GM12878 (cell line): ENCODE results near the gene CDC25C. TPM values are rescaled to one million over a fixed set of nuclear protein-coding genes. Genes with fewer than 3 reads are reported as not detected.

Experiments used
- ATAC-seq: fragments of 200-7000 bp; cut with Tn5 transposase; 3 replicates; pipeline ENCODE4 v1.9.1; 2020; ENCODE audit warnings: mild to moderate bottlenecking, moderate library complexity
- BruUV-seq: library from RNA; stranded (reverse); fragments of 400-500 nt; replicated peaks from 2 replicates; lab custom pipeline; 2021; lab: Mats Ljungman, UMichigan
- CTCF ChIA-PET: fragments of 300-600 bp; sonication (Branson Sonifier 250); formaldehyde crosslinking; extraction: SDS; loops from one replicate; lab custom pipeline; 2021; ENCODE audit warnings: inconsistent platforms; lab: Yijun Ruan, JAX
- POLR2A ChIA-PET: fragments of 350-600 bp; formaldehyde crosslinking; extraction: SDS; loops from one replicate; lab custom pipeline; 2021; ENCODE audit warnings: inconsistent platforms; lab: Charles Lee
- RAD21 ChIA-PET: fragments of 300-600 bp; sonication (Branson Sonifier 250); formaldehyde crosslinking; loops from one replicate; lab custom pipeline; 2023; ENCODE audit warnings: antibody characterized with exemption; ENCODE audit not compliant: unreplicated experiment; lab: Charles Lee
- SMC1A ChIA-PET: fragments of 300-600 bp; sonication (Branson Sonifier 250); formaldehyde crosslinking; loops from one replicate; lab custom pipeline; 2023; ENCODE audit not compliant: unreplicated experiment, uncharacterized antibody; lab: Charles Lee
- DNase-seq: peaks from one replicate; pipeline ENCODE4 v3.0.0-alpha.2; 2011; ENCODE audit warnings: low read depth, low spot score
- FAIRE-seq: peaks from 3 replicates; lab custom pipeline; 2011; peaks lifted over from hg19 to GRCh38; lab: Jason Lieb, UNC
- H2AFZ ChIP-seq: 2 replicates; pipeline ENCODE4 v1.6.0; 2011; ENCODE audit warnings: low read depth, low read length, control low read depth; ENCODE audit not compliant: control insufficient read depth
- H3K27ac ChIP-seq: 2 replicates; pipeline ENCODE4 v1.5.1; 2011; ENCODE audit warnings: control low read depth; ENCODE audit not compliant: control insufficient read depth, insufficient read depth
- H3K27me3 ChIP-seq, 2 experiments: replicated peaks in 1 of 2; 2 replicates each; pipeline versions ENCODE4 v1.6.0 to v1.6.1; 2011; ENCODE audit warnings: low read length in 1 of 2; ENCODE audit not compliant: control insufficient read depth in 2 of 2, insufficient read depth in 2 of 2
- H3K36me3 ChIP-seq, 2 experiments: 2 replicates each; pipeline ENCODE4 v1.5.1; 2011; ENCODE audit warnings: low read length in 1 of 2; ENCODE audit not compliant: control insufficient read depth in 2 of 2, insufficient read depth in 2 of 2
- H3K4me1 ChIP-seq: 2 replicates; pipeline ENCODE4 v1.6.1; 2011; ENCODE audit warnings: mild to moderate bottlenecking, low read length, moderate library complexity, mixed read lengths; ENCODE audit not compliant: control insufficient read depth, insufficient read depth
- H3K4me2 ChIP-seq: 2 replicates; pipeline ENCODE4 v1.6.0; 2011; ENCODE audit warnings: control low read depth; ENCODE audit not compliant: control insufficient read depth, insufficient read depth
- H3K4me3 ChIP-seq: fragments of 200-600 bp; sonication (generic); 2 replicates; pipeline ENCODE4 v1.5.1; 2016
- H3K79me2 ChIP-seq: 2 replicates; pipeline ENCODE4 v1.6.0; 2011; ENCODE audit warnings: low read length; ENCODE audit not compliant: control insufficient read depth, insufficient read depth
- H3K9ac ChIP-seq: 2 replicates; pipeline ENCODE4 v1.8.0; 2011; ENCODE audit warnings: low read length, control low read depth, mixed read lengths; ENCODE audit not compliant: control insufficient read depth, insufficient read depth
- H3K9me3 ChIP-seq: replicated peaks from 3 replicates; pipeline ENCODE4 v1.5.1; 2011; ENCODE audit warnings: mild to moderate bottlenecking, low read length; ENCODE audit not compliant: control insufficient read depth, insufficient read depth
- H4K20me1 ChIP-seq: 2 replicates; pipeline ENCODE4 v1.6.0; 2011; ENCODE audit not compliant: control insufficient read depth, insufficient read depth
- CEBPZ ChIP-seq: fragments of 150-350 bp; IDR thresholded peaks from 2 replicates; pipeline ENCODE4 v1.6.1; 2016; ENCODE audit warnings: low read depth, low read length
- CHD1 ChIP-seq: IDR thresholded peaks from 2 replicates; pipeline ENCODE4 v1.6.1; 2012; ENCODE audit warnings: low read depth, low read length, improper control_type of control experiment
- CHD4 ChIP-seq: fragments of 200-600 bp; sonication (generic); IDR thresholded peaks from 2 replicates; pipeline ENCODE4 v1.6.1; 2016; ENCODE audit warnings: mild to moderate bottlenecking
- KLF5 ChIP-seq: fragments of 450-650 bp; IDR thresholded peaks from 2 replicates; pipeline ENCODE4 v1.6.1; 2014; ENCODE audit warnings: mild to moderate bottlenecking; ENCODE audit not compliant: partially characterized antibody
- PAX8 ChIP-seq: fragments of 450-650 bp; IDR thresholded peaks from 2 replicates; pipeline ENCODE4 v1.6.1; 2017; ENCODE audit warnings: mild to moderate bottlenecking, moderate library complexity
- RCOR1 ChIP-seq: conservative IDR thresholded peaks from 2 replicates; pipeline ENCODE4 v1.6.1; 2012; ENCODE audit warnings: low read depth, low read length, improper control_type of control experiment
- ZBED1 ChIP-seq: IDR thresholded peaks from 2 replicates; pipeline ENCODE4 v1.6.1; 2016; ENCODE audit warnings: borderline replicate concordance
- ZNF207 ChIP-seq: fragments of 450-650 bp; IDR thresholded peaks from 2 replicates; pipeline ENCODE4 v1.6.1; 2014; ENCODE audit warnings: antibody characterized with exemption, mild to moderate bottlenecking, borderline replicate concordance
- WGBS: methylation state at CpG from one replicate; pipeline ENCODE4 v1.1.6; 2016; ENCODE audit warnings: low lambda C conversion rate; ENCODE audit not compliant: insufficient replicate concordance, insufficient coverage; ENCODE audit errors: missing lambda C conversion rate; 5-methylcytosine and 5-hydroxymethylcytosine counted together
- in situ Hi-C: fragments of 300-500 bp; cut with MboI; formaldehyde crosslinking; loops from 9 replicates; pipeline ENCODE4 v1.14.3; 2018; ENCODE audit warnings: mixed read lengths
- intact Hi-C: fragments of 100-400 bp; cut with micrococcal nuclease; formaldehyde crosslinking; loops from one replicate; pipeline ENCODE4 v1.14.2; 2022; ENCODE audit not compliant: unreplicated experiment
- polyA plus RNA-seq, 11 experiments: library from polyadenylated mRNA; depleted of rRNA in 4 of 11; unstranded in 6 of 11; stranded (reverse) in 5 of 11; fragments of >200 nt; fragmentation: Nextera tagmentation in 4 of 11; fragmentation: Illumina TruSeq in 1 of 11; extraction: Ambion mirVana in 4 of 11; extraction: Trizol in 1 of 11; gene quantifications; 1 replicate in 1 of 11; 2 replicates in 10 of 11; pipeline versions ENCODE4 v1.2.1 to v1.2.3, GENCODE V29; 2011 to 2016; ENCODE audit warnings: inconsistent platforms in 2 of 11, missing spikeins in 2 of 11, low read depth in 1 of 11
- total RNA-seq, 4 experiments: library from RNA; depleted of rRNA in 3 of 4; stranded (reverse); fragments of >200 nt in 3 of 4; fragmentation: Illumina TruSeq in 1 of 4; extraction: Trizol in 1 of 4; gene quantifications; 2 replicates each; pipeline versions ENCODE4 v1.2.1 to v1.2.3, GENCODE V29; 2013 to 2021
- TF ChIP-seq, protein P1 (sequence below): fragments of 450-650 bp; IDR thresholded peaks from 2 replicates; pipeline ENCODE4 v1.6.1; 2017; ENCODE audit warnings: borderline replicate concordance
- TF ChIP-seq, protein P2 (sequence below): fragments of 150-350 bp; IDR thresholded peaks from 2 replicates; pipeline ENCODE4 v1.6.1; 2014; ENCODE audit warnings: mild to moderate bottlenecking, low read depth, low read length

Gene CDC25C
- total and polyA plus RNA-seq, 10 of the 15 experiments (the other 5 are each of a cell fraction or from before 2014, with no cell fraction given): 9.2 to 30.7 (median 14.9) TPM

GRCh38 chr5:138272681-138273080 is 58.9 kb downstream of the CDC25C start:
- FAIRE-seq (no peak), ATAC-seq (no peak), DNase-seq (no peak)
- WGBS: 84% methylated on average over 4 of the region's 4 CpGs
- BruUV-seq: no TSS peak
- H3K36me3 ChIP-seq: no peaks in the 10 kb centered on the region
- ChIA-PET POLR2A (no interaction called here), SMC1A (no interaction called here), RAD21 (no interaction called here), CTCF (no interaction called here)
- H3K9me3 ChIP-seq: no peaks in the 10 kb centered on the region
- H3K27me3 ChIP-seq: peaks cover 0 to 2% of the 10 kb centered on the region in 2 experiments; a peak in 1 of 4 replicates
- H2AFZ ChIP-seq: no peak overlapping the region
- intact Hi-C loops (no loop called here), in situ Hi-C loops (no loop called here)
- H4K20me1 ChIP-seq: no peaks in the 10 kb centered on the region
- H3K4me1 ChIP-seq: no peaks in the 10 kb centered on the region; the same call in 1 of the 2 replicates
- no peak overlapping the region for H3K4me2 ChIP-seq
- TF ChIP-seq RCOR1 (no peak), CHD4 (no peak), PAX8 (no peak), ZBED1 (no peak), ZNF207 (no peak), CEBPZ (no peak), CHD1 (no peak), KLF5 (no peak)
- TF ChIP-seq, protein P1, sequence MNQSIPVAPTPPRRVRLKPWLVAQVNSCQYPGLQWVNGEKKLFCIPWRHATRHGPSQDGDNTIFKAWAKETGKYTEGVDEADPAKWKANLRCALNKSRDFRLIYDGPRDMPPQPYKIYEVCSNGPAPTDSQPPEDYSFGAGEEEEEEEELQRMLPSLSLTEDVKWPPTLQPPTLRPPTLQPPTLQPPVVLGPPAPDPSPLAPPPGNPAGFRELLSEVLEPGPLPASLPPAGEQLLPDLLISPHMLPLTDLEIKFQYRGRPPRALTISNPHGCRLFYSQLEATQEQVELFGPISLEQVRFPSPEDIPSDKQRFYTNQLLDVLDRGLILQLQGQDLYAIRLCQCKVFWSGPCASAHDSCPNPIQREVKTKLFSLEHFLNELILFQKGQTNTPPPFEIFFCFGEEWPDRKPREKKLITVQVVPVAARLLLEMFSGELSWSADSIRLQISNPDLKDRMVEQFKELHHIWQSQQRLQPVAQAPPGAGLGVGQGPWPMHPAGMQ: no peak
- TF ChIP-seq, protein P2, sequence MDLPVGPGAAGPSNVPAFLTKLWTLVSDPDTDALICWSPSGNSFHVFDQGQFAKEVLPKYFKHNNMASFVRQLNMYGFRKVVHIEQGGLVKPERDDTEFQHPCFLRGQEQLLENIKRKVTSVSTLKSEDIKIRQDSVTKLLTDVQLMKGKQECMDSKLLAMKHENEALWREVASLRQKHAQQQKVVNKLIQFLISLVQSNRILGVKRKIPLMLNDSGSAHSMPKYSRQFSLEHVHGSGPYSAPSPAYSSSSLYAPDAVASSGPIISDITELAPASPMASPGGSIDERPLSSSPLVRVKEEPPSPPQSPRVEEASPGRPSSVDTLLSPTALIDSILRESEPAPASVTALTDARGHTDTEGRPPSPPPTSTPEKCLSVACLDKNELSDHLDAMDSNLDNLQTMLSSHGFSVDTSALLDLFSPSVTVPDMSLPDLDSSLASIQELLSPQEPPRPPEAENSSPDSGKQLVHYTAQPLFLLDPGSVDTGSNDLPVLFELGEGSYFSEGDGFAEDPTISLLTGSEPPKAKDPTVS: no peak
- H3K9ac ChIP-seq: no peak overlapping the region
- H3K79me2 ChIP-seq: no peaks in the 10 kb centered on the region
- no peak overlapping the region for H3K27ac ChIP-seq
- no peak overlapping the region for H3K4me3 ChIP-seq
